HG03575 (cell line): ENCODE results near the gene MATR3.
A peak's percentile ranks its signal among the peaks of the same experiment; 100 is the strongest.

Experiments
- ATAC-seq: cut with Tn5 transposase; IDR thresholded peaks from one replicate; pipeline ENCODE4 v1.9.1; 2021; ENCODE audit not compliant: unreplicated experiment, insufficient number of reproducible peaks, low FRiP score; ENCODE audit errors: extremely low read depth

Gene MATR3

GRCh38 chr5:139271201-139272027 lies 22.1 kb upstream of the MATR3 start:
- ATAC-seq, result no peak

DNA sequence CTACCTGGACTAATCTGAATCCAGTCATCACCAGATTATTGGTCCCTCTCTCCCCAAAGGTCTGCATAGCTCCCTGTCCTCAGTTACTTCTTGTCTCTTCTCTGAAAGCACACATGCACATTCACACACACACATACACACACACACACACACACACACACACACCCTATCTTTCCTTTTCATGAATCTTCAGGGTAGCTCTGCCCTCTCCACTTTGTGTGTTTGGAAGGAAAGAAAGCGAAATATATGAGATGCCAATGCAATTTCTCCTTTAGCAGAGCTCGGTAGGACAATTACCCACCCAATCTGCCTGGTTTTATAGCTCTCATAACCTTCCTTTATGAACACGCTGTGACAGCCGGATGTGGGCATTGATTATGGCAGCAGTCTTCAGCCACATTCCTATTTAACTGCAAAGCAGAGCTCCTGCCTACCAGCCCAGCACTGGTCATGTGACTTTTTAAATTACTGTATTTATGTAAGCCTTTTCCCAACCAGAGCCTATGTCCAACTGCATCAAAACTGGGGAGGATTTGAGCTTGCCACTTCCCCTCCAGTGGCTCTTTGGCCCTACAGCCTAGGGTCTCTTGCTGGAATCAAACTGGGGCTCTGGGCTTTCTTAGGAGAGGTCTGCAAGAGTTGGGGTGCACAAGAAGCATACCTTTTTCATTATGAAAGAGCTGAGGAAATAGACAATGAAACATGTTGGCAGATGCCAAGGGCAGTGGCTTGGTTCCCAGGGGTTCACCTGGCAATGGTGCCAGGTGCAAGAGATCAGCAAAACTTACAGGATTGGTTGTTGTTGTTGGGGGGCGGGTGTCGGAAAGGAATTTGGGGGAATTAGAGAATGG lies 20.8 kb upstream of the MATR3 start:
- no peak for ATAC-seq

- ATAC-seq, result no peak
These were observed 20.3 kb upstream of the MATR3 start for GRCh38 chr5:139273322-139273571.

DNA sequence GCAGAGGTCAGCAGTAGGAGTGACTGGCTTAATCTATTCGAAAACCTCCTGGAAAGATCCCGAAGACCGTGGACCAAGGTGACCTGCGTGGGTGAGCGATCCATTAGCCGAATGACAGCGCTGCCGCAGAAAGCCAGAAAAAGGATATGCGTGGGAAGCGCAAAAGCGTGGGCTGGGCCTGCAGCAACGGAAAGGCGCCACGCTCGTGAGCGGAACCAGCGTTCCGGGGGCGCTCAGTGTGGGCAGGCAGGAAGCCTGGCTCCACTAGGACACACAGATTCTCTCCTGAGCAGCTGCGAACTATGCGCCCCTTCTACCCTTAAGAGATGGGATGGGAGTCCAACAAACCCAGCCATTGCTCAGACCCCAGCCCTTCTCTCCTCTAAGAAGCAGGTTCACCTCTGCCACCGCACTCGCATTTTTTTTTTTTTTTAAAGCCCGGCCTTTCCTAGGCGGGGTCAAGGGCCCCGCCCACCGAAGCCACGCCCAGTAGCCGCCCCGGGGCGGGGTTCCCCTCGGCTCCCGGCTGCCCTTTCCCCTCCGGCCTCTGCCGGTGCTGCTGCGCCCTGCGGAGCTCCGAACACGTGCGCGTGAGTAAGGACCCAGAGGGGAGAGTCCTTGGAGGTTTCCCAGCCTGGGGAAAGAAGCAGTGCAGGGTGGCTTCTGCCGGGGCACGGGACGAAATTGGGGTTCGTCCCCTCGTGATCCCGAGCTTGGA lies 19.8 kb upstream of the MATR3 start:
- ATAC-seq, result peak; percentile 25

DNA sequence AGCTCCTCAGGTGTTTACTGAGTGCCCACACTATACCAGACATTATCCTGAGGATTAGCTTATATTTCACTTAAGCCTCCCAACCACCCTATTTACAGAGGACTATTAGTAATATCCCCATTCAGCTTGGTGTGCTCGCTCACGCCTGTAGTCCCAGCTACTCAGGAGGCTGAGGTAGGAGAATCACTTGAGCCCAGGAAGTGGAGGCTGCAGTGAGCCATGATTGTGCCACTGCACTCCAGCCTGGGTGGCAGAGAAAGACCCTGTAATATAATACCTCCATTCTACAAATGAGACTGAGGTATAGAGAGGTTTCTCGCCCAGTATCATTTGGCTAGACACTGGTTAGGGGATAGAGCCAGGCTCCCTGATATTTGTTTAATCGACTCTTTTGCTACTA lies 18.0 kb upstream of the MATR3 start:
- ATAC-seq, result no peak

- no peak for ATAC-seq
These were observed 17.6 kb upstream of the MATR3 start for GRCh38 chr5:139275956-139276355.

DNA sequence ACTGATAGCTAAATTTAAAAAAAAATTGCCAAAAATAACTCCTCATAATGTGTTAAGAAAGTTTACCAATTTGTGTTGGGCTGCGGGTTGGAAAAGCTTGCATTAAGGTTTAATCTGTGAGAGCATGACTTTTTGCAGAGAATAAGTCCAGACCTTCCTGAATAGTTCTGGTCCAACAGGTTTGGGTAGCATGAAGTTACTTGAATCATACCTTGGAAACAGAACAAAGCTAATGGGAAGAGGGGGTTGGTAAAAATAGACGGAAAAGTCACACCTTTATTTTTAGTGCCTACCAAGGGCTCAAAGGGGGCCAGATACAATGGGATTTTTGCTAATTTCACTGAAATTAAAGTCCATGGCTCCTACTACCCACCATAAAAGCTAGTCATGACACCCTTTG lies 17.1 kb upstream of the MATR3 start:
- no peak for ATAC-seq

GRCh38 chr5:139277171-139277570 lies 16.4 kb upstream of the MATR3 start:
- ATAC-seq, result no peak

- ATAC-seq, result no peak
These were observed 14.8 kb upstream of the MATR3 start for GRCh38 chr5:139278540-139279274.

DNA sequence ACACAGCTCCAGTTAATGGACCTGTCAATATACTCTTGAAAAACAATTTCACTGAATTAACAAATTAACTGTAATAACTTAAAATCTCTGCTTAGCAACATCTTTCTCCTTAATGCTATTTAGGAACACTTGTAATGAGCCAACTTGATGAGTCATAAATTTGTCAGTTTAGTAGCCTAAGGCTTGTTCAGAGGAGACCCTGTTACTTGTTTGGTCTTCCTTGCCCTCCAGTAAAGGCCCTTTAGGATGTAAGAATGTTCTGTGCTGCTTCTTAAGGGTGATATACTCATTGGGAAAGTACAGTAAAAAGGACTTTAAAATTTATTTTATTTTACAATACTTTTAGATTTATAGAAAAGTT lies 11.4 kb upstream of the MATR3 start:
- no peak for ATAC-seq

DNA sequence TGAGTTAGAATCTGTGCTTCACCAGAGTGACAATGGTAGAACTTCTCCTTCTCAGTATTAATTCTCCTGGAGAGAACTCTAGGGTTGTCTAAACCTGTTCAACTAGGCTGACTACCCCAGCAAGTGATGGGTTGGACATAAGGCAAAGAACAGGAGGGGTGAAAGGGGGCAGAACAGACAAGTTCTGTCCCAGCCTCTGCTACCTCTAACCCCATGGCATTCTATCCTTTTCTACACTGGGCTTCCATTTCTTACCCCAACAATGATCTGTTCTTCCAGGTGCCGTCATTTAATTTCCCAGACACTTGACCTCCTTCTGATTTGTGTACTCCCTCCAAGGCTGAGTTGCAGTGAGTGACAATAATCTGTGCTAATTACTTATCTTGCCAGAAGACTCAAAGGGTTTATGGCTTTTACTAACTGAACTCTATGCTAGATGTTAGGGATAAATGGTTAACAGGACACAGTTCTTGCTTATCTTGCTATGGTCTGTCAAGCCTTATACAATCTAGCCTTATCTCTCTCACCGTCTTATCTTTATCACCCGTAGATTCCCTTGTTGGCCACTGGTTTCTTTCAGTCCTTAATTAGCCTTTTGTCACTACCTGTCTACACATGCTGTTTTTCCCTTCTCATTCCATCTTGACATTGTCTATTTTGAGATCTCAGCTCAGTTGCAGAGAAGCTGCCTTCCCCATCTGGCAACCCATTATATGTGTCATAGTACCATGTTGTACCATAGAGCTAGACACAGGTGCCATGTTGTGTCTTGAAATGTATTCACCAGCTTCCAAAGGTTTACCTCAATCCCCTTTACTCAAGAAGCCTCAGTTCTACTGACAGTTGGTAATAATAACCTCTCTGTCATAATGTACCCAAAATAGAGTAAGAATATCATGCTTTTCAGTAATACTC lies 10.0 kb upstream of the MATR3 start:
- no peak for ATAC-seq

GRCh38 chr5:139284295-139284694 lies 9.2 kb upstream of the MATR3 start:
- ATAC-seq, result no peak

GRCh38 chr5:139285651-139286392 lies 7.7 kb upstream of the MATR3 start:
- ATAC-seq, result no peak

GRCh38 chr5:139287890-139288635 lies 5.5 kb upstream of the MATR3 start:
- ATAC-seq, result no peak

GRCh38 chr5:139291051-139291450 lies 2.5 kb upstream of the MATR3 start:
- ATAC-seq, result no peak

- ATAC-seq, result no peak
These were observed 386 bp upstream of the MATR3 start for GRCh38 chr5:139293202-139293506.
